ENCODE measurements around the gene SIX2. TPM values are rescaled to one million over a fixed set of nuclear protein-coding genes. Genes with fewer than 3 reads are reported as not detected.

SIX2 gene
- total and polyA plus RNA-seq, 2 donors (not counting 1 experiment from before 2014, with no cell fraction given), result not detected

DNA sequence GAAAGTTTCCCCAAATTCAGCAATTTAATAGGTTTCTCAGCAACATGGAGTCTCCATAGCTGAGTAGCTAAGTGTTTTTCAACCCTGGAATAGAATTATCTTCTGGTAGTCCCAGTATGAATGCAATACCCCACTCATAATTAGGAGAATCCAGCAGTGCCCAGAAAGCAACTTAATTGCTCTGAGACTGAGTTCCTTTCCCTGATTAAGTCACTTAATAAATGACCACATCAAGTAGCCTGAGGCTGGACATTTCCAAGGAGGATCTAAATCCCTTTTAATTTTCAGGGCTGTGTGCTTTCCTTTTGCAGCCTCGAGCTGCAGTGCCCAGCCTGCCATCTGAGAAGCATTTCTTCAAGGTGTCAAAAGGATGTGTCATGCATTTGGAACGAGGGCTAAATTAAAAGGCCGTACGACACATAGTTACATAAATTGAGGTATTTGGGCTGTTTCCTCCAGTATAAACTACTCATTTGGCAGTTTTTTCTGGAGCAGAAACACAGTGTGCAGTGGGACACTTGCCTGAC, 17.7 kb upstream of the SIX2 start:
- ATAC-seq (ENCODE audit: low read depth) (no peak), DNase-seq (no peak)
- H3K27me3 ChIP-seq (replicated peaks in 1 of 4; ENCODE audit: control extremely low read depth in 1 of 4, control insufficient read depth in 3 of 4, insufficient read depth in 4 of 4, low read length in 3 of 4), result peaks cover 0 to 9% (median 0%) of the 10 kb centered on the region in 4 experiments
- Mint-ChIP-seq H3K4me3 (no peak overlapping the region), H3K9me3 (ENCODE audit: insufficient read depth) (no peaks in the 10 kb centered on the region), H3K27me3 (peaks cover 22% of the 10 kb centered on the region), H3K4me1 (no peaks in the 10 kb centered on the region), H3K27ac (no peak overlapping the region)
- intact Hi-C loops (cut with micrococcal nuclease), result no loop called here
- ChIA-PET POLR2A (no interaction called here), CTCF (no interaction called here)
- WGBS (ENCODE audit: insufficient coverage), result 87% methylated on average over 3 of the region's 4 CpGs
- no peaks in the 10 kb centered on the region for H3K36me3 ChIP-seq (replicated peaks in 1 of 2; ENCODE audit: control extremely low read depth in 1 of 2, control insufficient read depth in 1 of 2, extremely low read depth in 1 of 2, insufficient read depth in 2 of 2, low read length in 1 of 2)
- H4K20me1 ChIP-seq (ENCODE audit: control insufficient read depth, insufficient read depth, low read length, poor library complexity, severe bottlenecking), result no peaks in the 10 kb centered on the region
- no peak overlapping the region for H2AFZ ChIP-seq (ENCODE audit: insufficient read depth, low read depth, low read length, poor library complexity, severe bottlenecking)
- H3K9ac ChIP-seq (ENCODE audit: low read length), result no peak overlapping the region
- H3K4me1 ChIP-seq (ENCODE audit: control insufficient read depth in 2 of 2, insufficient read depth in 2 of 2, low read length in 2 of 2), result no peaks in the 10 kb centered on the region
- H3K4me3 ChIP-seq (ENCODE audit: control extremely low read depth in 1 of 5, extremely low read depth in 1 of 5, insufficient read depth in 1 of 5, low read depth in 2 of 5, low read length in 4 of 5), result no peak overlapping the region
- H3K9me3 ChIP-seq (ENCODE audit: control extremely low read depth in 1 of 3, control insufficient read depth in 2 of 3, insufficient read depth in 1 of 3, low read length in 2 of 3), result peaks cover 0 to 4% (median 0%) of the 10 kb centered on the region in 3 donors
- no peak overlapping the region for H3K27ac ChIP-seq (ENCODE audit: low read length in 2 of 2)
- no peak overlapping the region for H3K4me2 ChIP-seq (replicated peaks; ENCODE audit: low read depth, low read length, poor library complexity, severe bottlenecking)
- no peaks in the 10 kb centered on the region for H3K79me2 ChIP-seq (ENCODE audit: control insufficient read depth, insufficient read depth, low read length)
- TF ChIP-seq, protein P1, sequence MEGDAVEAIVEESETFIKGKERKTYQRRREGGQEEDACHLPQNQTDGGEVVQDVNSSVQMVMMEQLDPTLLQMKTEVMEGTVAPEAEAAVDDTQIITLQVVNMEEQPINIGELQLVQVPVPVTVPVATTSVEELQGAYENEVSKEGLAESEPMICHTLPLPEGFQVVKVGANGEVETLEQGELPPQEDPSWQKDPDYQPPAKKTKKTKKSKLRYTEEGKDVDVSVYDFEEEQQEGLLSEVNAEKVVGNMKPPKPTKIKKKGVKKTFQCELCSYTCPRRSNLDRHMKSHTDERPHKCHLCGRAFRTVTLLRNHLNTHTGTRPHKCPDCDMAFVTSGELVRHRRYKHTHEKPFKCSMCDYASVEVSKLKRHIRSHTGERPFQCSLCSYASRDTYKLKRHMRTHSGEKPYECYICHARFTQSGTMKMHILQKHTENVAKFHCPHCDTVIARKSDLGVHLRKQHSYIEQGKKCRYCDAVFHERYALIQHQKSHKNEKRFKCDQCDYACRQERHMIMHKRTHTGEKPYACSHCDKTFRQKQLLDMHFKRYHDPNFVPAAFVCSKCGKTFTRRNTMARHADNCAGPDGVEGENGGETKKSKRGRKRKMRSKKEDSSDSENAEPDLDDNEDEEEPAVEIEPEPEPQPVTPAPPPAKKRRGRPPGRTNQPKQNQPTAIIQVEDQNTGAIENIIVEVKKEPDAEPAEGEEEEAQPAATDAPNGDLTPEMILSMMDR (IDR thresholded peaks at IDR 0.05), result no peak
- TF ChIP-seq EZH2 (IDR thresholded peaks at IDR 0.05; ENCODE audit: borderline replicate concordance, insufficient read depth, low read depth, low read length, poor library complexity, severe bottlenecking), result no peak

DNA sequence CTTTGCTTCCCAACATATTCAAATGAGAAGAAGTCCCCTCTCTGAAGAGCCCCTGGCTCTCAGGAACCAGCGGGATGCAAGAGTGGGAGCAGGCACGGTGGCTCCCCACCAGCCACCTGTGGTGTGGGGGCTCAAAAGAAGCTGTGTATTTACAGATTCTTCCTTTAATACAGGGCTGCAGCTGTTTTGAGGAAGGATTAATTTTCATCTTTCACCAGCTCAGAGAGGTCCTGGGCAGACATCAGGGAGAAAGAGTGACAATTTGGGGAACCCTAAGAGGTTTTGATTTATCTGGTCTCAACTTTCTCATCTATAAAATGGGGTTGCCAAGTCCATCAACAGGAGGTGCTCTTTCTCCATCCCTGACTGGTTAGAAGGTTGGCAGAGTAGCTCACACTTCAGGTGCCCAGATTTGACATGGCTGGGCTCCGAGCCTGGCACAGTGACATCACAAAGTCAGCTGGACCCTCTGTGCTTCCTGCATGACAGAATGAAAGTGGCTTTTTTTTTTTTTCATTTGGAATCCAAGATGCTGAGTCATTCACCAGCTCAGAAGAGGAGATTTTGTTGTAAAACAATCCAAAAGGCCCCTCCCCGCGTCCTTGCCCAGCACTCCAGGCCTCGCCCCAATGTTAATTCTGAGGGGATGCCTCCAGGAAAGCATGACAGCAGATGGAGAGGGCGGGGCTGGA, 15.5 kb upstream of the SIX2 start:
- H3K4me3 ChIP-seq (ENCODE audit: control extremely low read depth in 1 of 5, extremely low read depth in 1 of 5, insufficient read depth in 1 of 5, low read depth in 2 of 5, low read length in 4 of 5), result no peak overlapping the region
- TF ChIP-seq EZH2 (IDR thresholded peaks at IDR 0.05; ENCODE audit: borderline replicate concordance, insufficient read depth, low read depth, low read length, poor library complexity, severe bottlenecking), result no peak
- TF ChIP-seq, protein P1 (IDR thresholded peaks at IDR 0.05), result no peak
- ATAC-seq (ENCODE audit: low read depth) (no peak), DNase-seq (no peak)
- H3K4me2 ChIP-seq (replicated peaks; ENCODE audit: low read depth, low read length, poor library complexity, severe bottlenecking), result no peak overlapping the region
- H2AFZ ChIP-seq (ENCODE audit: insufficient read depth, low read depth, low read length, poor library complexity, severe bottlenecking), result no peak overlapping the region
- intact Hi-C loops (cut with micrococcal nuclease), result no loop called here
- H4K20me1 ChIP-seq (ENCODE audit: control insufficient read depth, insufficient read depth, low read length, poor library complexity, severe bottlenecking), result no peaks in the 10 kb centered on the region
- no peaks in the 10 kb centered on the region for H3K9me3 ChIP-seq (ENCODE audit: control extremely low read depth in 1 of 3, control insufficient read depth in 2 of 3, insufficient read depth in 1 of 3, low read length in 2 of 3)
- WGBS (ENCODE audit: insufficient coverage), result 26% methylated on average over 4 of the region's 7 CpGs
- H3K9ac ChIP-seq (ENCODE audit: low read length), result no peak overlapping the region
- H3K4me1 Mint-ChIP-seq, result no peaks in the 10 kb centered on the region
- no peaks in the 10 kb centered on the region for H3K4me1 ChIP-seq (ENCODE audit: control insufficient read depth in 2 of 2, insufficient read depth in 2 of 2, low read length in 2 of 2)
- H3K27me3 Mint-ChIP-seq, result peaks cover 26% of the 10 kb centered on the region
- H3K27ac Mint-ChIP-seq, result no peak overlapping the region
- H3K4me3 Mint-ChIP-seq, result no peak overlapping the region
- no peaks in the 10 kb centered on the region for H3K9me3 Mint-ChIP-seq (ENCODE audit: insufficient read depth)
- CTCF ChIA-PET, result no interaction called here
- no peaks in the 10 kb centered on the region for H3K79me2 ChIP-seq (ENCODE audit: control insufficient read depth, insufficient read depth, low read length)
- POLR2A ChIA-PET, result no interaction called here
- H3K36me3 ChIP-seq (replicated peaks in 1 of 2; ENCODE audit: control extremely low read depth in 1 of 2, control insufficient read depth in 1 of 2, extremely low read depth in 1 of 2, insufficient read depth in 2 of 2, low read length in 1 of 2), result no peaks in the 10 kb centered on the region
- H3K27me3 ChIP-seq (replicated peaks in 1 of 4; ENCODE audit: control extremely low read depth in 1 of 4, control insufficient read depth in 3 of 4, insufficient read depth in 4 of 4, low read length in 3 of 4), result peaks cover 0 to 3% (median 1%) of the 10 kb centered on the region in 4 experiments
- H3K27ac ChIP-seq (ENCODE audit: low read length in 2 of 2), result no peak overlapping the region
